WI38 (cell line): Measurements from ENCODE around the gene WIPF3.
A peak's percentile ranks its signal among the peaks of the same experiment; 100 is the strongest.

Experiments
- H3K4me3 ChIP-seq: 2 replicates; pipeline ENCODE4 v1.5.1; 2011; ENCODE audit warnings: low read depth, mild to moderate bottlenecking, control low read depth, low read length
- TF ChIP-seq, protein P1 (sequence below): IDR thresholded peaks from 2 replicates; pipeline ENCODE4 v1.5.1; 2012; ENCODE audit warnings: low read depth, mild to moderate bottlenecking, control low read depth, low read length

WIPF3 gene

GRCh38 chr7:29950480-29950879, 144.2 kb downstream of the WIPF3 start:
- H3K4me3 ChIP-seq = no peak overlapping the region
- TF ChIP-seq, protein P1, sequence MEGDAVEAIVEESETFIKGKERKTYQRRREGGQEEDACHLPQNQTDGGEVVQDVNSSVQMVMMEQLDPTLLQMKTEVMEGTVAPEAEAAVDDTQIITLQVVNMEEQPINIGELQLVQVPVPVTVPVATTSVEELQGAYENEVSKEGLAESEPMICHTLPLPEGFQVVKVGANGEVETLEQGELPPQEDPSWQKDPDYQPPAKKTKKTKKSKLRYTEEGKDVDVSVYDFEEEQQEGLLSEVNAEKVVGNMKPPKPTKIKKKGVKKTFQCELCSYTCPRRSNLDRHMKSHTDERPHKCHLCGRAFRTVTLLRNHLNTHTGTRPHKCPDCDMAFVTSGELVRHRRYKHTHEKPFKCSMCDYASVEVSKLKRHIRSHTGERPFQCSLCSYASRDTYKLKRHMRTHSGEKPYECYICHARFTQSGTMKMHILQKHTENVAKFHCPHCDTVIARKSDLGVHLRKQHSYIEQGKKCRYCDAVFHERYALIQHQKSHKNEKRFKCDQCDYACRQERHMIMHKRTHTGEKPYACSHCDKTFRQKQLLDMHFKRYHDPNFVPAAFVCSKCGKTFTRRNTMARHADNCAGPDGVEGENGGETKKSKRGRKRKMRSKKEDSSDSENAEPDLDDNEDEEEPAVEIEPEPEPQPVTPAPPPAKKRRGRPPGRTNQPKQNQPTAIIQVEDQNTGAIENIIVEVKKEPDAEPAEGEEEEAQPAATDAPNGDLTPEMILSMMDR = no peak

DNA sequence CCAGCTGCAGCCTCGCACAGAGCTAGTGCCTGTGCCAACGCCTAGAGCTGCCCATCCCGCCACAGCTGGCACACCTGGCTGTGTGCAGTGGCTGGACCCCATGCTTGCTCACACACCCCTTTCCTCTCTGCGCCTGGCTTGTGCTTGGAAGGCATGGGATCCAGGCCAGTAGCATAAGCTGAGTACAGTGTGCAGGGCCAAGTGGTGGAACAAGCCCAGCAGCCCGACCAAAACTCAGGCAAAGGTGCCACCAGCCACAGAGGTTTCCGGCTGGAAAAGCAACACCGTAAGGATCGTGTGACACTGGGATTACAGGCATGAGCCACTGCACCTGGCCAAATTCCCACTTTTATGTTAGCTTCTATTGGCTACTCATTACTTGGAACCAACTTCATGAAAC, 144.9 kb downstream of the WIPF3 start:
- H3K4me3 ChIP-seq = no peak overlapping the region
- TF ChIP-seq, protein P1 = no peak

DNA sequence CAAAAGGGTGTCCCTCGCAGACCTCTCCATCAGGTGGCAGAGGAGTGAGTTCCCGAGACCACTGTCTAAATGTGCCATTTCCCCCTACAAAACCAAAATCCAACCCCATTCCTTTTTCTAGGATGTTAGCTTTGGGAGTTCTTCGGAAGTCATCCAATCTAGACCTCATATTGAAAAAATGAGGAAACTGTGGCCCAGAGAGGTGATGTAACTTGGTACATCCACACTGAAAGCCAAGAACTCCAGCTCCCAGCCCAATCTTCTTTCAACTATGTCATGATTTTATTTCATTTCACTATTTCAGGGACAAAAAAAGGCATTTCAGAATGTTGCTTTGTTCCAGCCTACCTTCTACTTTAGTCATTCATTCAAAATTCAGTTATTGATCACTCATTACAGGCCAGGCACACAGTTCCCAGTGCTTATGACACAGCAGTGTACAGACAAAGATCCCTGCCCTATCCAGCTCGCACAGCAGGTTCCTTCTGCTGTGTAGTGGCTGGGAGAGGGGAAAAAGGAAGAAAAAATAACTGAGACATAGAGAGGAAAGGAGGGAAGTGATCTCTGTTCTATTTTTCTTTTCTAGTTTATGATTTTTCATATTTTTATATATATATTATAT, 147.5 kb downstream of the WIPF3 start:
- TF ChIP-seq, protein P1 = 0 out of 2 replicates have a peak, but pooled peaks have one; percentile 7
- H3K4me3 ChIP-seq = no peak overlapping the region

DNA sequence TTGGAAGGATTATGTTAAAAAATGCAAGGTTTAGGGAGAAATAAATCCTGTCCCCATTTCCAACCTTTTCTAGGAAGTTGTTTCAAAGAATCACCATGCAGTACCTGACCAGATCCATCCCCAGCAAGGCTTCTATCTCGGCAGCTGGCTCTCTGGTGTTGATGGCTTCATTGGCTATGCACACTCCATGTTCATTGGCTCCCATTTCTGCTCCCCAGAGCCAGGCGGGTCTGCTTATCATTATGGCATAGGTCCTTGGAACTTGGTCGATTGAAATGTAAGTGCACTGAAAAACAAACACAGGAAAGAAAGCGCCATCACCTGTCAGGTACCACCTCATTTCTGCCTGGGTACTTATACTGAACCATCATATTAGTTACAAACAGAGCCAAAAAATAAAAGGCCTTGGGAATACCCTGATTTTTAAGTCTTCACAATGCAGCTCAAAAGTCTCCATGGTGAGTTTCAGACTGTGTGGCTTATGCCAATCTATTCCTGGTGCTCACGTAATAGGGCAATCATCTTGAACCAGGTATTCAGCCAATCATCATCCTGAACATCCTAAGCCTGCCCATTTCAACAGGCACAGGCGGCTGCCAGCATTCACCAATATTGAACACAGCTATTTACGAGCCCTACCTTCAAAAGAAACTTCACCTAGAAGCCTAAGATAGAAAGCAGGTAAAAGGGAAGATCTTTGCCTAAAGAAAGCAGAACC, 148.9 kb downstream of the WIPF3 start:
- H3K4me3 ChIP-seq = no peak overlapping the region
- TF ChIP-seq, protein P1 = no peak

- no peak overlapping the region for H3K4me3 ChIP-seq
- TF ChIP-seq, protein P1 = no peak
Measured at GRCh38 chr7:29955799-29956486, 149.6 kb downstream of the WIPF3 start.

DNA sequence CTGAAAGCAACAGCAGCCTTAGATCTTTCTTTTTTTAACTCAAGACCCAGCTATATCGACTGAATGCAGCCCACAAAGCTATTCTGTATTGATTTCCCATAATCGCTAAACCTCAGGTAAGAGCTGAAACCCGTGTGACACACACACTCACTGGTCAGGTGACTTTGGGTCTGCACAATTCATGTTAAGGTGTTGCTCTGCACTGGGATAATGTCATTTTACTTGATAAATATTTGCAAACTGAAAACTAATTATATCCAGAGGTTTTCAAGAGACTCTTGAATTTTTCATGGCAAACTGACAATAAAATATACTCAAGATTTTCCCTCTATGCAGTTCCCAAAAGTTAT, 150.2 kb downstream of the WIPF3 start:
- TF ChIP-seq, protein P1 = no peak
- H3K4me3 ChIP-seq = no peak overlapping the region
